ENCODE measurements around the gene AJAP1. TPM values are rescaled to one million over a fixed set of nuclear protein-coding genes. Genes with fewer than 3 reads are reported as not detected.

AJAP1 gene
- total RNA-seq, 1 donor from 2014 or later, result 0.52 TPM

DNA sequence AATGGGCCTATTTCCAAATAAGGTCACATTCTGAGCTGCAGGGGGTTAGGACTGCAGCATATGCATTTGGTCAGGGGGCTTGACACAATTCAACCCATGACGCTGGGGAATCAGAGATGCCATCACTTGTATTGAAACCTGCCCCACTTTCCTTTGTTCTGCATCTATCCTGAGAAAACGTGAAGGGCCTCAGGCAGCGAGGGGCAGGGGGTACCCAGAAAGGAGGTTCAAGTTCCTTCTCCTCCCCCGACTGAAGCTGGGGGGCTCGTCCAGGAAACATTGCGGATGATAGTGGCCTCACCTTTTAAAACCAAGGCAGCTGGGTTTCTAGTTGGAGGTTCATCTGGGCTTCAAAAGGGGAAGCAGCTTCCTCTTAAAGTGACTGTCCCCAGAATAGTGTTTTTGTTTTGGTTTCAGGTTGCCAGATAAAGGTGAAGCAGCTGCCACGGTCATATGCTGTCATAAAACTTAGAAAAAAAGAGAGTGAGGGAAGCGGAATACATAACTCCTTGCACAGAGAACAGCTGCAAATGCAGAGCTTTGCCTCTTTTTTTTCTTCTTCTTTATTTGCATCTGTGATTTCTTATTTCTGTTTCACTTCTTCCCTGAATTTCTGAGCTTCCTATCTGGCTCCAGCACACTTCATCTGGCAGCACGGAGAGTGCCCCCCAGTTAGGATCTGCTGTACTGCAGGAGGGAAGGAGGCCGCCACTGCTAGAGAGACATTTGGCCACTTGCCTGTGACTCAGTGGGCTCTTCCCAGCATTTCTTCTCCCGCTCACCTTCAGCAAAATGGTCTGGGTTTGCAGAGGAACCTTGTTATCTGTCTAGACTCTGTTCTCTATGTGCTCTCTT is 142.0 kb downstream of the AJAP1 start:
- no peaks in the 10 kb centered on the region for H3K27me3 ChIP-seq
- ATAC-seq (no peak), DNase-seq (peak; percentile 20)
- H3K4me1 ChIP-seq, result no peaks in the 10 kb centered on the region
- intact Hi-C loops (cut with DNase I), result no loop called here
- no peaks in the 10 kb centered on the region for H3K9me3 ChIP-seq
- no peak overlapping the region for H3K27ac ChIP-seq
- H3K36me3 ChIP-seq, result no peaks in the 10 kb centered on the region
- no peak overlapping the region for H3K4me3 ChIP-seq
- TF ChIP-seq, protein P1, sequence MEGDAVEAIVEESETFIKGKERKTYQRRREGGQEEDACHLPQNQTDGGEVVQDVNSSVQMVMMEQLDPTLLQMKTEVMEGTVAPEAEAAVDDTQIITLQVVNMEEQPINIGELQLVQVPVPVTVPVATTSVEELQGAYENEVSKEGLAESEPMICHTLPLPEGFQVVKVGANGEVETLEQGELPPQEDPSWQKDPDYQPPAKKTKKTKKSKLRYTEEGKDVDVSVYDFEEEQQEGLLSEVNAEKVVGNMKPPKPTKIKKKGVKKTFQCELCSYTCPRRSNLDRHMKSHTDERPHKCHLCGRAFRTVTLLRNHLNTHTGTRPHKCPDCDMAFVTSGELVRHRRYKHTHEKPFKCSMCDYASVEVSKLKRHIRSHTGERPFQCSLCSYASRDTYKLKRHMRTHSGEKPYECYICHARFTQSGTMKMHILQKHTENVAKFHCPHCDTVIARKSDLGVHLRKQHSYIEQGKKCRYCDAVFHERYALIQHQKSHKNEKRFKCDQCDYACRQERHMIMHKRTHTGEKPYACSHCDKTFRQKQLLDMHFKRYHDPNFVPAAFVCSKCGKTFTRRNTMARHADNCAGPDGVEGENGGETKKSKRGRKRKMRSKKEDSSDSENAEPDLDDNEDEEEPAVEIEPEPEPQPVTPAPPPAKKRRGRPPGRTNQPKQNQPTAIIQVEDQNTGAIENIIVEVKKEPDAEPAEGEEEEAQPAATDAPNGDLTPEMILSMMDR (IDR thresholded peaks at IDR 0.05), result no peak

DNA sequence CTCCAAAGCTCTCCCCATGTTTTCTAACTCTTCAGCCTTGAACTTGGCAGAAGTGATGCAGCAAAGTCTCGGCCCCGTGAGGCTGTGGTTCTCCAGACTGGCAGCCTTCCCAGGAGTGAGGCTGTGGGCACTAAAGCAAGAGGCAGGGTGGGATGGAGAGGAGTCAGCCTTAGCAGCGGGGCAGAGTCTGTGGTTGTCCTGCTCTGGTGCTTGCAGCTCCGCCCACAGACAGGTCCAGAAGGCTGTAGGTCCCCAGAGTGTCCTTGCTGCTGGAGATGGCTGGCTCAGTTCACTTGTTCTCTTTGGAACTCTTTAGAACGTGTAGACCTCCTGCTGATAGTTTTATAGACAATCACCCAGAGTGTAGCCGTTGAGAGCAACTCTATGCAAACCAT is 142.6 kb downstream of the AJAP1 start:
- no peak for ATAC-seq
- intact Hi-C loops (cut with DNase I), result no loop called here
- peak; percentile 51 for DNase-seq

DNA sequence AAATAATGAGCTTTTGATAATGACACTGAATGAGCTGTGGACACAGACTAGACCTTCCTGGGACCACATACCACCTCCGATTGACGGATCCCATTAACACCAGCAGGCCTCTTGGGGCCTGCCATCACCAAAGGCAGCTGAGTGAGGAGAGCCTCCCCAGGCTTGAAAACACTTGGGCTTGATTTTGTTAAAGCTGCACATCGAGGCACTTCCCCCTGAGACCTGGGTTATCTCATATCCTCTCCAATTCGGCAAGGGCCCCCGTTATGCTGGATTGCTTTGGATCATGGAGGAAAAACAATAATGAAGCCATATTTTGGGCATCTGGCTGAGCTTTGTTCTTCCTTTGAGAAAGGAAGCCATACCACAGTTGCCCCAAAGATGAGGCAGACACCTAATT is 143.0 kb downstream of the AJAP1 start:
- Histone ChIP-seq H3K27me3 (no peaks in the 10 kb centered on the region), H3K4me3 (no peak overlapping the region), H3K4me1 (no peaks in the 10 kb centered on the region), H3K27ac (no peak overlapping the region), H3K36me3 (no peaks in the 10 kb centered on the region), H3K9me3 (no peaks in the 10 kb centered on the region)
- DNase-seq (no peak), ATAC-seq (no peak)
- TF ChIP-seq, protein P1 (IDR thresholded peaks at IDR 0.05), result no peak
- intact Hi-C loops (cut with DNase I), result no loop called here

More for the DNA sequence above, 142.6 kb downstream of the AJAP1 start:
- Histone ChIP-seq H3K27me3 (no peaks in the 10 kb centered on the region), H3K27ac (no peak overlapping the region), H3K36me3 (no peaks in the 10 kb centered on the region), H3K4me3 (no peak overlapping the region), H3K4me1 (no peaks in the 10 kb centered on the region), H3K9me3 (no peaks in the 10 kb centered on the region)
- TF ChIP-seq, protein P1 (IDR thresholded peaks at IDR 0.05), result no peak

DNA sequence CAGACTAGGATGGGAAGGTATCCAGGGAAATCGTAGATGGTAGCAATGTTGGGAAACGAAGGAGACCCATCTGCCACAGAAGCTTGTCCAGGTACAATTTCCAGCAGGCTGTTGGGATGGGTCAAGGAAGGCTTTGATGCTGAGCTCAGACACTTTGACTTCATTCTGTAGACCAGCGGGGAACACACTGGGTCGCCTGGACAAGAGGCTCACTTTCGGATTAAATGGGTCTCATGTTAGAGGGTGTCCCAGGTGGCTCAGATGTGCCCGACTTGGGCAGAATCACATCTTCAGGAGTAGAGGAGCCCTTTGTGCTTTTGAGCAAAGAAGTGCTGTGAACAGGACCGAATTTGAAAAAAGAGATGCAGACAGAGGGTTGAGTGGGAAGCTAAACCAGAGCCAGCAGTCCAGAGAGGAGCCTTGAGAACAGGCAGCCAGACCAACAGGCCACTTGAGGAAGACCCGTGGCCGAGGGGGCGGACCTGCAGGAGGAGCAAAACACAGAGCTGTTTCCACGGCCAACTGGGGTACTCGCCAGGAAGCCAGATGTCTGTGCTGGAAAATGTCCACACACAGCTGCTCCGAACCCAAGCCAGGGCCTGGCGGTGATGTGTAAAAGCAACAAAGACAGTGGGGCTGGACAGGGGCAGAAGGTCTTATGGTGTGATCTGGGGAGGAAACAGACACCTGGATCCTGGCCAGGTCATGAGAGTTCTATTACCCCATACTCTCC is 146.9 kb downstream of the AJAP1 start:
- intact Hi-C loops (cut with DNase I), result no loop called here
- TF ChIP-seq, protein P1 (IDR thresholded peaks at IDR 0.05), result no peak
- peak; percentile 38 for ATAC-seq
- H3K4me3 ChIP-seq, result no peak overlapping the region
- H3K36me3 ChIP-seq, result no peaks in the 10 kb centered on the region
- H3K27ac ChIP-seq, result no peak overlapping the region
- no peaks in the 10 kb centered on the region for H3K4me1 ChIP-seq
- H3K27me3 ChIP-seq, result no peaks in the 10 kb centered on the region
- no peaks in the 10 kb centered on the region for H3K9me3 ChIP-seq
- DNase-seq, result peak; percentile 69

DNA sequence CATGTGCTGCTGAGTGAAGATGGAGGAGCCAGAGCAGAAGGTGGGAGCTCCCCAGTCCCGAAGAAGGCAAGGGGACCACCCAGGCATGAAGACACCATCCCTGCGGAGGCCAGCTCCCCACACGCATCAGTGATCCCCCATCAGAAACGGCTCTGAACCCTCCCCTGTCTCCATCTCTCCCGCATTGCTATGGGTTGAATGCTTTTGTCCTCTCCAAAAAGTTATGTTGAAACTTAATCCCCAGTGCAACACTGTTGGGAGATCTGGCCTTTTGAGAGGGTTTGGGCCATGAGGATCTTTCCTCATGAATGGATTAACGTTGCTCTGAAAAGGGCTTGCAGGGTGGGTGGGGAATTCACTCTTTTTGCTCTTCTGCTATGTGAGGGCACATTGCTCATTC is 147.6 kb downstream of the AJAP1 start:
- intact Hi-C loops (cut with DNase I), result no loop called here
- no peak for ATAC-seq

More for the DNA sequence above, 147.6 kb downstream of the AJAP1 start:
- Histone ChIP-seq H3K27ac (no peak overlapping the region), H3K4me1 (no peaks in the 10 kb centered on the region), H3K9me3 (no peaks in the 10 kb centered on the region), H3K27me3 (no peaks in the 10 kb centered on the region), H3K36me3 (no peaks in the 10 kb centered on the region), H3K4me3 (no peak overlapping the region)
- no peak for DNase-seq
- TF ChIP-seq, protein P1 (IDR thresholded peaks at IDR 0.05), result no peak
